Caki2 (cell line): Measurements from ENCODE around the gene SERTAD3. TPM values are rescaled to one million over a fixed set of nuclear protein-coding genes. Genes with fewer than 3 reads are reported as not detected.
A peak's percentile ranks its signal among the peaks of the same experiment; 100 is the strongest.
"Not testable (repeated sequence)": the region's sequence is repeated elsewhere in the genome, so short reads cannot be mapped to it uniquely, and the experiment has no call there.

ENCODE experiments used
- DNase-seq: peaks from one replicate; pipeline ENCODE4 v3.0.0-alpha.2; 2015; ENCODE audit warnings: low read depth
- in situ Hi-C: cut with HindIII; loops from 2 replicates; pipeline ENCODE4 v1.10.0; 2016; ENCODE audit warnings: low sequenced_read_pairs, low pct_unique_long_range_greater_than_20kb, mixed read lengths
- total RNA-seq: library from RNA; depleted of rRNA; stranded (reverse); fragments of >200 nt; shearing (Covaris generic); gene quantifications from 2 replicates; pipeline ENCODE4 v1.2.3, GENCODE V29; 2014; ENCODE audit warnings: low replicate concordance

Gene SERTAD3
- total RNA-seq, 1 experiment from 2014 or later: 68.2 TPM

DNA sequence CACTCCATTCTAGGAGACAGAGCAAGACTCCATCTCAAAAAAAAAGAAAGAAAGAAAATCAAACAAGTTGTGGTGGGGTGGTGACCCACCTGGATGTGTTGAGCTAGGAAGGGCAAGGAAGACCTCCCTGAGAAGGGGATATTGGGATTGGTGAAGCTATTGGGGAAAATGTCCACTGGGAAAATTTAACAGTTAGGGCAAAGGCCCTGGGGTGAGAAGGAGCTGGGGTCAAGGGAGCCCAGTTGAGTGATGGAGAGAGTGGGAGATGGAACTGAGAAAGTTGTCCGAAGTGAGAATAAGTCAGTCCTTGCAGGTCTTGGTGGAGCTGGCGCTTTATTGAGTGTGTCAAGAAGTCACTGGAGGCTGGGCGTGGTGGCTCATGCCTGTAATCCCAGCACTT is 5.9 kb downstream of the SERTAD3 start:
- no peak for DNase-seq
- in situ Hi-C loops: no loop called here

DNA sequence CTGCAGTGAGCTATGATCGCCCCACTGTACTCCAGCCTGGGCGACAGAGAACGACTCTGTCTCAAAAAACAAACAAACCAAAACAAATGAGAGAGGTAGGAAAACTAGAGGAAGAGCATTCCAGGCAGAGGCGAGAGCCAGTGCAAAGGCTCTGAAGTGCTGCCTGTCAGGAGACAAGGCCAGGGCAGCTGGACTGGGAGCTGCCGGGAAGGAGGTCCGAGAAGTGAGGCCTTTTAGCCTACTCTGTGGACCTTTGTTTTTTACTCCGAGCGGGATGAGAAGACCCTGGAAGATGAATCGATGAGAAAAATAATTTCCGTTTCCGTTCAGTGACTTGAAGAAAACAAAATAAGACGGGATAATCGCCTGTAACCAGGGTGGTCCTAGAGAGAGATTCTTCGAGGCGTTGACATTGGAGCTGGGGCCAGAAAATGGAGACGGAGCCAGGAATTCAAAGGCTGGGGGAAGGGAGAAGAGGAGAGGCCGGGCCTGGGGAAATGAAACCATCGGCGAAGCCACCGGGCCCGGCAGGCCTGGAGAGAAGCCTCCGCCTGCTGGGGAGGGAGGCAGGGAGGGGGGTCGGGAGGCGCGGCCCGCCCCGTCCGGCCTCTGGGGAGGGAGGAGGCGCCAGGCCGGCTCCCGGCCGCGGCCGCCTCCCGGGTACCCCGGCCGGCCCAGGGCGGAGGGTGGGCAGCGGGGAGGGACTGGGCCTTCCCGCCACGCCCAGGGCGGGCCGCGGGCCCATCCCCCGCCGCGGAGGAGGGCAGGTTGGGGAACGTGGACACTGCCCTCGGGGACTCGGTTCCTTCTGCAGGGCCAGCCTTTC is 10.5 kb downstream of the SERTAD3 start:
- peak; percentile 96 for DNase-seq
- in situ Hi-C loops: no loop called here

DNA sequence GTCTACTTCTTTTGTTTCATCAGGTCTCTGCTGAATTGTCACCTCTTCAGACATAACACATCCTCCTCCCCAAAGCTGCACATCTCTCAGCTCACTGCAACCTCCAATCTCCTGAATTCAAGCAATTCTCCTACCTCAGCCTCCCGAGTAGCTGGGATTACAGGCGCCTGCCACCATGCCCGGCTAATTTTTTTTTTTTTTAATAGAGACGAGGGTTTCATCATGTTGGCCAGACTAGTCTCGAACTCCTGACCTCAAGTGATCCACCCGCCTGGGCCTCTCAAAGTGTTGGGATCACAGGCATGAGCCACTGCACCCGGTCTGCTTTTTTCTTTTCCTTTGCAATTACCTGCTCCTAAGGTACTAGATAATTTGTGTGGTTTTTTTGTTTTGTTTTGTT is 11.4 kb downstream of the SERTAD3 start:
- DNase-seq, in situ Hi-C loops: not testable (repeated sequence)

DNA sequence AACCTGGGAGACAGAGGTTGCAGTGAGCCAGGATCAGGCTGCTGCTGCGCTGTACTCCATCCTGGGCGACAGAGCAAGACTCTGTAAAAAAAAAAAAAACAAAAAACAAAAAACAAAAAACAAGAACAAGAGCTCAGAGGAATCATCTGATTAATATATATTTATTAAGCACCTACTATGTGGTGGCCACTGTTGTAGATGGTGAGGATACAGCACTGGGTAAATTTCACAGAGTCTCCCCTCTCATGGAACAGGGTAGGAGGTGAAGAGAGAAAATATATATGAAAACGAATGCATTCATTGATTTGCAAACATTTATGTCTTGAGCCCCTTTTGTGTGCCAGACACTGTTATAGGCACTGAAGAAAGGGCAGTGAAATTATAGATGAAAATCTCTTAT is 12.4 kb downstream of the SERTAD3 start:
- in situ Hi-C loops: no loop called here
- no peak for DNase-seq

DNA sequence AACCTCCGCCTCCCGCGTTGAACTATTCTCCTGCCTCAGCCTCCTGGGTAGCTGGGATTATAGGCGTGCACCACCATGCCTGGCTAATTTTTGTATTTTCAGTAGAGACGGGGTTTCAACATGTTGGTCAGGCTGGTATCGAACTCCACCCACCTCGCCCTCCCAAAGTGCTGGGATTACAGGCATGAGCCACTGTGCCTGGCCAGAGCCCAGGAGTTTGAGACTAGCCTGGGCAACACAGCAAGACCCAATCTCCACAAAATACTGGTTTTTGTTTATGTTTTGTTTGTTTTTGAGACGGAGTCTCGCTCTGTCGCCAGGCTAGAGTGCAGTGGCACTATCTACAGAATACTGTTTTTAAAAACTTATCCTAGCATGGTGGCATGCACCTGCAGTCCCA is 13.9 kb downstream of the SERTAD3 start:
- DNase-seq, in situ Hi-C loops: not testable (repeated sequence)

DNA sequence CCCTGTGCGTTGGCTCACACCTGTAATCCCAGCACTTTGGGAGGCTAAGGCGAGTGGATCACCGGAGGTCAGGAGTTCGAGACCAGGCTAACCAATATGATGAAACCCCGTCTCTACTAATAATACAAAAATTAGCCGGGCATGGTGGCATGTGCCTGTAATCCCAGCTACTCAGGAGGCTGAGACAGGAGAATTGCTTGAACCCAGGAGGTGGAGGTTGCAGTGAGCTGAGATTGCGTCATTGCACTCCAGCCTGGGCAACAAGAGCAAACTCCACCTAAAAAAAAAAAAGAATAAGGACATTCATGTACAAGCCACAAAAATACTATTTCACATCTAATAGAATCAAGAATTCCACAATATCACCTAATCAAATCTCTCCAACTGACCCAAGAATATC is 15.9 kb downstream of the SERTAD3 start:
- DNase-seq, in situ Hi-C loops: not testable (repeated sequence)

DNA sequence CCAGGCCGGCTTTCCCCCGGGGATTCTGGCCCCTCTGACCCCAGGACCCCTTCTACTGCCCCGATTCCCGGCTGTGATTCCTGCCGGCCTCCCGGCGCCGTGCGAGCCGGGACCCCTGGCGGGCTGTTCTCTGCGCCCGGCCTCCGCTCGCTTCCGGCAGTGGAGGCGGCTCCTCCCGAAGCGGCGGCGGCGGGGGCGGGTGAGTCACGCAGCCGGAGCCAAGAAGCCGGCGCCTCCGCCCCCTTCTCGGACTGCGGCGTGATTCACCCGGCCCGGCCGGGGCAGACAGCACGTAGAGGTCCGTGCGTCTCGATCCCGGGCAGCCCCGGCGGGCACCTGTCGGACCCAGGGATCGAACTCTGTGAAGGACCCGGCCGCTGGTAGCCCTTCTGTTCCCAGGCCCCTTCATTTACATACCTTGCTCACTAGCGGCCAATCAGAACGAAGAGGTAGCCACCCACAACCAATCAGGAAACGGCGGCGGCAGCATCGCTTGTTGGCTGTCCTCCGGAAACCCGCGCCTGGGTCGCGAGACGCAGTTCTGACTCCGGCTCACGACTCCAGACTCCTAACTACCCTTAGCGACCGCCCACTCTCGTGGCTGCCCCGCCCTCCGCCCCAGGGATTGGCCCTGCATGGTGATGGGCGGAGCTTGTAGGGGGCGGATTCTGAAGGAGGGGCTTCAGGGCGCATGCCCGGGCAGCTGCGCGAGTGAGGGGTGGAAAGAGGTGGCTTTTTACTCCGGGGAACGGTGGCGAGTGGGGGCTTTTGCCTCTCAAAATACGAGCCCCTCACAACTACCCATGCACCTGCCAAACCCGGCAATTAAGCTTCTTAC is 18.5 kb downstream of the SERTAD3 start, which contains the start of gene SERTAD1:
SERTAD1 (minus strand) TSS at position 543 of the 838 bp plus-strand sequence. CDS start 2,446 bp downstream, outside the sequence.
- DNase-seq: peak; percentile 100
- in situ Hi-C loops: no loop called here

DNA sequence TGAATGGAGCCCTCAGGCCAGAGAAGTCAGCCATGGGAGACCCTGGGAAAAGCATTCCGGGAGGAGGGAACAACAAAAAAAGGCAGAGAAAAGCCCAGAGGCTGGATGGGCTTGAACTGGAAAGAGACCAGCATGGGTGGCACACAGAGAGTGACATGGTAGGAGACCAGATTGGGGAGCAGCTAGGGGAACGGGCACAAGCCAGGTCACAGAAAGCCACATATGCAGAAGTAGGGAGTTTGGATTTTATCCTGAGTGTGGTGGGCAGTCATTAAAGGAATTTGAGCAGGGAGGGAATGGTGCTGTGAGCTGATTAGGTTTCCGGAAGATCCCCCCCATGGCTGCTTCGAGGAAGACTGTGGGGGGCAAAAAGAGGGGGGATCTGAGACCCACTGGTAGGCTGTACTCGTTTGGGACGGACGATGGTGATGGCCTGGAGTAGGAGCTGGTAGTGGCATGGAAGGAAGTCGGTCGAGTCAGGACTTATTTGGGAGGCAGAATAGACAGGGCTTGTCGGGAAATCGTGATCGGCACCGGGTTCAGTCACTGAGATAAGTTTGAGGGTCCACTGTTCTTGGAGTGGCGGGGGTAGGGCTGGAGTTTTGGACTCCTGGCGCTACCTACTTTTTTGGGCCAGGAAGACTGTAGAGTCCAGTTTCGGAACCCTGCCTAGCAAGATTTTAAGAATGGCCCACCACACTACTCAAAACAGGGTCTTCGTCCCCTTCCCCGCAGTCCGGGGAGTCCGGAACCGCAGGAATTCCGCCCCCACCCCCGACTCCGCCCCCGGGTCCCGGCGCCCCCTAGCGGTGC is 19.3 kb downstream of the SERTAD3 start:
- in situ Hi-C loops: no loop called here
- peak; percentile 44 for DNase-seq

DNA sequence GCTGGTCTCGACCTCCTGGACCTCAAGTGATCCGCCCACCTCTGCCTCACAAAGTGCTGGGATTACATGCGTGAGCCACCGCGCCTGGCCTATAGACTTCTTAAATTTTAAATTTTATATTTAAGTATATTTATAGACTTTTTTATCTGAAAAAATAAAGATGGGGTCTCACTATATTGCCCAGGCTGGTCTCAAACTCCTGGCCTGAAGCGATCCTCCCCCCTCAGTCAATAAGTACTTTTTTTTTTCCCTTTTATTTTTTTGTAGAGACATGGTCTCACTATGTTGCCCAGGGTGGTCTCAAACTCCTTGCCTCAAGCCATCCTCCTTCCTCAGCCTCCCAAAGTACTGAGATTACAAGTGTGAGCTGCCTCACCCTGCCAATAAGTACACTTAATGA is 20.2 kb downstream of the SERTAD3 start:
- in situ Hi-C loops: no loop called here
- no peak for DNase-seq

DNA sequence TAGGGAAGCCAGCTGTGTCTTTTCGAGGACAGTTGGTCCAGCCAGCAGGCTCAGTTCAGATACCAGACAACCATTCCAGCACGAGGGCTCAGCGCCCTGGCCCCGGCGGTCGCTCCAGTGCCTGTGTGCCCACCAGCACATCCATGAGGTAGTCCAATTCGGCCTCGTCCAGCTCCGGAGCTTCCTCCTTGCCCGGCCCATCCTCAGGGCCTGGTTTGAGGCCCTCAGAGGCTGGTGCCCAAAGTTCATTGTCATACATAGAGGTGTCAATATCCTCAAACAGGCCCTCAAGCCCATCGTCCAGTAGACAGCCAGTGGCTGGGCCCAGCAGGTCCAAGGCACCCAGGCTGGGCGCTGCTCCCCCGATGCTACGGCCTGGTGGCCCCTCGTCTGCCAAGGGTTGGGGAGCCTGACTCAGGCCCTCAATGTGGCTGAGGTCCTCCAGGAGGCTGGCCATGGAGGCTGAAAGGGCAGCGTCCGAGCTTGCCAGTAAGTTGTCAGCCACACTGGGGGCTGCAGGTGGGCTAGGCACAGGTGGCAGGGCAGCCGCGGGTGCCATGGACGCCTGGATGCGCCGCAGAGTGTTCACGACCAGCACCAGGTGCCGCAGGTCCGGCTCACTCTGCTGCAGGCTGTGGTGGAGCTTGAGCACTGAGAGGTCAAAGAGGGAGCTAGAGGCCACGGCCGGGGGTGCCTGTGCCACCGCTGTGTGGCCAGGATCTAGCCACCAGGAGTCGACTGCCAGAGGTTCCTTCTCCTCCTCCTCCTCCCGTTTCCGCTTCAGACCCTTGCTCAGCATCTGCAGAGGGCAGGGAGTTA is 21.2 kb downstream of the SERTAD3 start:
- DNase-seq: no peak
- in situ Hi-C loops: no loop called here

DNA sequence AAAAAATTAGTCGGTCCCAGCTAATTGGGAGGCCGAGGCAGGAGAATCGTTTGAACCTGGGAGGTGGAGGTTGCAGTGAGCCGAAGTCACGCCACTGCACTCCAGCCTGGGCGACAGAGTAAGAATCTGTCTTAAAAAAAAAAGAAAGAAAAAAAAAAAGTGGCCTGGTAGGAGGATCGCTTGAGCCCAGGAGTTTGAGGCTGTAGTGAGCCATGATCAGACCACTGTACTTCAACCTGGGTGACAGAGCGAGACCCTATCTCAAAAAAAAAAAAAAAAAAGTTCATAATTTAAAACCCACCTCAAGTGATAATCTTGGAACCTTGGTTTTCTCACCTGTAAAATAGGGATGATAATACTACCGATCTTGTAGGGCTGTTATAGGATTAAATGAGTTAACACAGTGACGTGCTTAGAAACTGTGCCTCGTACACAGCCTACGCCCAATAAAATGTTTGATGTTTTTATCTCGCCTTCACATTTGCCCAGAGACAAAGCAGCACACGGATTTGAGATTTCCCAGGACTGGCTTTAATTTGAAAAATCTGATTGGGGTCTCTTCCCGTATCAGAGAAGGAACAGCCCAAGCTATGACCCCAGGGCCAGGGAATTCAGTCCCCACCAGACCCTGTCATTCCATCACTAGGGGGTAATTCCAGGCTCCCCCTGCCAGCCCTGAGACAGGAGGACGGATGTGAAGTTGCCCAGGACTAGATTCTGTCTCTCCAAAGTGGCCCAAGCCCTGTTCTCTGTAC is 22.0 kb downstream of the SERTAD3 start:
- no peak for DNase-seq
- in situ Hi-C loops: no loop called here

DNA sequence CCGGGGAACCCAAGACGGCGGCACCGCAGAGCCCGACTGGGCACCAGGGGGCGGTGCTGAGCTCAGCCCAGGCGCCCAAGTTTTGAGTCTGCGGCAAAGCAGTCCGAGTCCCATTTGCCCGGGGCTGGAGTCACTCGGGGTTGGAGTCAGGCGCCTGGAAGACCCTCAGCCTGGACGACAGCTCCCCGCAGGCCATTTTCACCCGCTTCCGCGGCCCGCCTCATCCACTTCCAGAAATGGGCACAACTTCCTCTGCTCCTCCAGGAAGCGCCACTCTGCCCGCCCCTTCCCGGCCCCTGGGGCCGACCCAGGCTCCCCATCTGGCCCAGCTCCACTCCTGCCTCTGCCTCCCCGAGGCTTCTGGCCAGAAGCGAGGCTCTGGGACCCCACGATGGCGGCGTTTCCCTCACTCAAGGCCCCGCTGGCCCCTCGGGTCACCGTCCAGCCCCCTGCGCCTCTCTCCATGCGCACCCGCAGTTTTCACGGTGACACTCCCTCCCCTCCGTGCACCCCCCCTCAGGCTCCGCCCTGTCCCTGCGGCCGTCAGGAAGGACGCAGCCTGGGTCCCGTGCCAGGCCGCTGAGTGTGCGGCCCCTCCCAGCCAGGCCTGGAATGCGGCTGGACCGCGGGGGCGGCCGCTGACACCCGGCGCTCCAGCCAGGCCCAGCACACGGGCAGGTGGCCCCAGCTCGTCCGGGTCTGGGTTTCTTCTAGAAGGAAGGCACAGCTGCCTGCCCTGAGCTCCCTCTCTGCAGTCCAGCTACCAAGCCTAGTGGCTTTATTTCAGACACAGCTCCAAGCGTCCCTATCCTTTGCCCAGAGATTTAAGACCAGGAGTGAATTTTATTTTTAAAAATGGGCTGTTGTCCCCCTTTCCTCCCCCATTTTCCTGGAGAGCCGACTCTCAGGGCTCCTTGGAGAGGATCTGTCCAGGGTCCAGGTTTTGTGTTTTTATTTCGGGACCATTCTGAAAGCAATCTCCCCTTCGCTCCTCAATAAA is 23.1 kb downstream of the SERTAD3 start:
- in situ Hi-C loops: no loop called here
- DNase-seq: peak; percentile 97

DNA sequence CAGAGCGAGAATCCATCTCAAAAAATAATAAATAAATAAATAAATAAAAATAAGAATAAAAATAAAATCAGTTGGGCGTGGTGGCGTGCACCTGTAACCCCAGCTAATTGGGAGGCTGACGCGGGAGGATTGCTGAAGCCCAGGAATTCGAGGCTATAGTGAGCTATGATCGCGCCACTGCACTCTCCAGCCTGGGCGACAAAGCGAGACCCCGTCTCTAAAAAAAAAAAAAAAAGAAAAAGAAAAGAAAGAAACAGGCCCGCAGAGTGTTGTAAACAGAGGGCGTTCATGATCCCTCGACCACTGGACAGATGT is 23.7 kb downstream of the SERTAD3 start:
- no peak for DNase-seq
- in situ Hi-C loops: no loop called here

DNA sequence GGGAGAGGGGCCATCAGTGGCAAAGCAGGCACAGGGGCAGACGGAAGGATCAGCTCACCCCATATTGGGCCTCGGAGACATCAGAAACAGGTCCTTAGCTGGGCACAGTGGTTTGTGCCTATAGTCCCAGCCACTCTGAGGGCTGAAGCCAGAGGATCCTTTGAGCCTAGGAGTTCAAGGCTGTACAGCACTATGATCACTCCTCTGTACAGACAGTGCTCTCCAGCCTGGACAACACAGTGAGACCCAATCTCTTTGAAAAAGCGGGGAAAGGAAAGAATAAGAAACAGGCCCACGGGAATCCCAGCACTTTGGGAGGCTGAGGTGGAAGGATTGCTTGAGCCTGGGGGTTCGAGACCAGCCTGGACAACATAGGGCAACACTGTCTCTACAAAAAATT is 24.4 kb downstream of the SERTAD3 start:
- in situ Hi-C loops: no loop called here
- no peak for DNase-seq

DNA sequence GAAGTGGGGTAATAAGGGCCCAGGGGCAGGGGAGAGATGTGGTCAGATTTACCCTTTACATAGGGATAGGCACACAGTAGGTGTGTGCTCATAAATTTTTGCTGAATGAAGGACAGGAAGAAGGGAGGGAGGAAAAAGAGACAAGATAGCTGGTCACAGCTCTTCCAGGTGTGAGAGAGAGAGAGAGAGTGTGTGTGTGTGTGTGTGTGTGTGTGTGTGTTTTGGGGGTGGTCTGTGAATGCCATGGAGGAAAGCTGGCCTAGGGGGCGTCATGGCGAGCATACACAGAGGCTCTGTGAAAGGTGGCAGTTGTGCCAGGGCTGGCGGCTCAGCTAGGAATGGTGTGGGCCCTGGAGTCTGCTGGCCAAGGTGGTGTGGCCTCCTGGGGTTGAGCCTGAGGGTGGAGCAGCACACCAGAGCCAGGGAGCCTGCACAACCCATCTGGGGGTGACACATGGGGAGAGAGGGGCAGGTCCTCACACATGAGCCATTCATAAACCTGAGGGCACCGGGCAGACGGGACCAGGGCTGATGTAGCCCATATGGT is 25.0 kb downstream of the SERTAD3 start:
- no peak for DNase-seq
- in situ Hi-C loops: no loop called here

DNA sequence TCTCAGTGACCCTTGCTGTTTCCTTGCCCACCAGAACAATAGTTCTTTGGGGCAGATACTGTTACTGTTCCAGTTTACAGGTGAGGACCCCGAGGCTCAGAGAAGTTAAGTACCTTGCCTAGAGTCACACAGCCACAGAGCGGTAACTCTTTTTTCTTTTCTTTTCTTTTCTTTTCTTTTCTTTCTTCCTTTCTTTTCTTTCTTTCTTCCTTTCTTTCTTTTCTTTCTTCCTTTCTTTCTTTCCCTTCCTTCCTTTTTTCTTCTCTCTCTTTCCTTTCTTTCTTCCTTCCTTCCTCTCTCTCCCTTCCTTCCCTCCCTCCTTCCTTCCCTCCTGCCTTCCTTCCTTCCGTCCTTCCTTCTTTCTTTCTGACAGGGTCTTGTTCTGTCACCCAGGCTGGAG is 26.1 kb downstream of the SERTAD3 start:
- no peak for DNase-seq
- in situ Hi-C loops: no loop called here
